Spleen (tissue), 11 donors: ENCODE measurements around the gene MAP2K3. TPM values are rescaled to one million over a fixed set of nuclear protein-coding genes. Genes with fewer than 3 reads are reported as not detected.
"Not testable (repeated sequence)": the region's sequence is repeated elsewhere in the genome, so short reads cannot be mapped to it uniquely, and the experiment has no call there.

Source experiments
- DNase-seq: peaks from one replicate; pipeline ENCODE4 v3.0.0-alpha.2; 2020
- H3K27ac ChIP-seq, 8 donors: fragments of 200-600 bp; sonication (generic) in 7 of 8; 1 replicate in 4 of 8; 2 replicates in 4 of 8; pipeline versions ENCODE4 v1.5.0 to v1.8.0; 2016 to 2021; ENCODE audit warnings: inconsistent platforms in 4 of 8, mild to moderate bottlenecking in 4 of 8, moderate library complexity in 1 of 8
- H3K27me3 ChIP-seq, 7 donors: fragments of 200-600 bp; sonication (generic) in 6 of 7; replicated peaks in 1 of 7; 1 replicate in 4 of 7; 2 replicates in 3 of 7; pipeline versions ENCODE4 v1.5.0 to v1.8.0; 2016 to 2021; ENCODE audit warnings: inconsistent platforms in 3 of 7, mild to moderate bottlenecking in 1 of 7
- H3K36me3 ChIP-seq, 6 donors: fragments of 200-600 bp; sonication (generic) in 5 of 6; 1 replicate in 4 of 6; 2 replicates in 2 of 6; pipeline versions ENCODE4 v1.5.0 to v1.8.0; 2016 to 2021; ENCODE audit warnings: inconsistent platforms in 2 of 6
- H3K4me1 ChIP-seq, 6 donors: fragments of 200-600 bp; sonication (generic) in 5 of 6; 1 replicate in 3 of 6; 2 replicates in 3 of 6; pipeline versions ENCODE4 v1.5.0 to v1.8.0; 2016 to 2021; ENCODE audit warnings: inconsistent platforms in 3 of 6
- H3K4me3 ChIP-seq, 8 donors: fragments of 200-600 bp; sonication (generic) in 7 of 8; 1 replicate in 4 of 8; 2 replicates in 4 of 8; pipeline versions ENCODE4 v1.5.0 to v1.8.0; 2016 to 2021; ENCODE audit warnings: inconsistent platforms in 4 of 8, mild to moderate bottlenecking in 4 of 8, moderate library complexity in 2 of 8
- H3K9me3 ChIP-seq, 8 donors: fragments of 200-600 bp; sonication (generic) in 7 of 8; 1 replicate in 4 of 8; 2 replicates in 4 of 8; pipeline versions ENCODE4 v1.5.0 to v1.8.0; 2016 to 2021; ENCODE audit warnings: inconsistent platforms in 4 of 8
- POLR2A ChIP-seq, 3 donors: fragments of 450-650 bp; IDR thresholded peaks; one replicate each; pipeline ENCODE4 v1.5.1; 2017; ENCODE audit warnings: antibody characterized with exemption in 3 of 3, mild to moderate bottlenecking in 1 of 3
- POLR2AphosphoS5 ChIP-seq, 3 donors: sonication (generic); formaldehyde crosslinking; IDR thresholded peaks; one replicate each; pipeline ENCODE4 v1.5.1; 2017; ENCODE audit warnings: antibody characterized with exemption in 3 of 3
- WGBS, 5 donors: extraction: QIAGEN DNeasy Blood & Tissue Kit in 3 of 5; methylation state at CpG; one replicate each; pipeline versions ENCODE4 v1.1.5 to v1.1.7; 2013 to 2018; 5-methylcytosine and 5-hydroxymethylcytosine counted together
- intact Hi-C: fragments of 100-400 bp; cut with DNase I; formaldehyde crosslinking; loops from one replicate; pipeline ENCODE4 v1.15.0; 2023; ENCODE audit warnings: low total_unique reads
- polyA plus RNA-seq, 3 donors: library from polyadenylated mRNA; stranded (reverse); fragments of 200-250 nt; gene quantifications; one replicate each; pipeline ENCODE4 v1.2.1, GENCODE V29; 2013
- total RNA-seq, 7 donors: library from RNA; depleted of rRNA in 3 of 7; stranded (reverse); fragments of >200 nt in 3 of 7; fragmentation: NEBNext Ultra II Directional in 4 of 7; extraction: Animal tissue kit (Norgen Biotek cat#: 25700) in 4 of 7; gene quantifications; one replicate each; pipeline versions ENCODE4 v1.1.0 to v1.2.1, GENCODE V29; 2016 to 2021
- TF ChIP-seq, protein P1 (sequence below), 11 experiments: fragments of 200-600 bp in 7 of 11; fragments of 450-650 bp in 4 of 11; sonication (generic) in 4 of 11; IDR thresholded peaks in 8 of 11; conservative IDR thresholded peaks in 3 of 11; 1 replicate in 7 of 11; 2 replicates in 4 of 11; pipeline versions ENCODE4 v1.4.0 to v1.8.0; 2016 to 2021; ENCODE audit warnings: antibody characterized with exemption in 11 of 11, inconsistent platforms in 4 of 11, mild to moderate bottlenecking in 1 of 11
- donor health status: healthy with polysubstance abuse.
- donor health status: DM: no; HTN: no; CAD: no; lungs with moderate emphysema.
- donor health status: DM: no; HTN: no; CAD: no.
- donor health status: Bipolar disorder and iron deficiency.
- donor health status: healthy.
- donor health status: DM: no; HTN: no; CAD: no.
- donor health status: DM: yes; HTN: yes; CAD: no.

Gene MAP2K3
- total and polyA plus RNA-seq, 10 donors, result 31.7 to 121 (median 62.5) TPM

GRCh38 chr17:21318439-21318838, 33.9 kb downstream of the MAP2K3 start:
- Histone ChIP-seq H3K27ac (no peak overlapping the region), H3K36me3 (peaks cover 0 to 23% (median 16%) of the 10 kb centered on the region in 6 donors), H3K4me3 (no peak overlapping the region), H3K9me3 (no peaks in the 10 kb centered on the region), H3K27me3 (peaks cover 0 to 1% (median 0%) of the 10 kb centered on the region in 7 donors), H3K4me1 (peaks cover 0 to 15% (median 12%) of the 10 kb centered on the region in 6 donors)
- intact Hi-C loops, result loop anchor here (10.0 kb wide), 1 partner anchor 126 kb away; no protein-coding TSS in a partner anchor
- peak; percentile 79 for DNase-seq
- TF ChIP-seq, protein P1, sequence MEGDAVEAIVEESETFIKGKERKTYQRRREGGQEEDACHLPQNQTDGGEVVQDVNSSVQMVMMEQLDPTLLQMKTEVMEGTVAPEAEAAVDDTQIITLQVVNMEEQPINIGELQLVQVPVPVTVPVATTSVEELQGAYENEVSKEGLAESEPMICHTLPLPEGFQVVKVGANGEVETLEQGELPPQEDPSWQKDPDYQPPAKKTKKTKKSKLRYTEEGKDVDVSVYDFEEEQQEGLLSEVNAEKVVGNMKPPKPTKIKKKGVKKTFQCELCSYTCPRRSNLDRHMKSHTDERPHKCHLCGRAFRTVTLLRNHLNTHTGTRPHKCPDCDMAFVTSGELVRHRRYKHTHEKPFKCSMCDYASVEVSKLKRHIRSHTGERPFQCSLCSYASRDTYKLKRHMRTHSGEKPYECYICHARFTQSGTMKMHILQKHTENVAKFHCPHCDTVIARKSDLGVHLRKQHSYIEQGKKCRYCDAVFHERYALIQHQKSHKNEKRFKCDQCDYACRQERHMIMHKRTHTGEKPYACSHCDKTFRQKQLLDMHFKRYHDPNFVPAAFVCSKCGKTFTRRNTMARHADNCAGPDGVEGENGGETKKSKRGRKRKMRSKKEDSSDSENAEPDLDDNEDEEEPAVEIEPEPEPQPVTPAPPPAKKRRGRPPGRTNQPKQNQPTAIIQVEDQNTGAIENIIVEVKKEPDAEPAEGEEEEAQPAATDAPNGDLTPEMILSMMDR (IDR thresholded peaks at IDR 0.05 in 8 of 11, conservative IDR thresholded peaks at IDR 0.05 in 3 of 11), result no peak
- TF ChIP-seq POLR2AphosphoS5 (IDR thresholded peaks at IDR 0.05), result no peak
- TF ChIP-seq POLR2A (IDR thresholded peaks at IDR 0.05), result no peak
- WGBS, 5 donors, result 75 to 100% (median 81%) methylated on average over 3 to 17 of the region's 17 CpGs

DNA sequence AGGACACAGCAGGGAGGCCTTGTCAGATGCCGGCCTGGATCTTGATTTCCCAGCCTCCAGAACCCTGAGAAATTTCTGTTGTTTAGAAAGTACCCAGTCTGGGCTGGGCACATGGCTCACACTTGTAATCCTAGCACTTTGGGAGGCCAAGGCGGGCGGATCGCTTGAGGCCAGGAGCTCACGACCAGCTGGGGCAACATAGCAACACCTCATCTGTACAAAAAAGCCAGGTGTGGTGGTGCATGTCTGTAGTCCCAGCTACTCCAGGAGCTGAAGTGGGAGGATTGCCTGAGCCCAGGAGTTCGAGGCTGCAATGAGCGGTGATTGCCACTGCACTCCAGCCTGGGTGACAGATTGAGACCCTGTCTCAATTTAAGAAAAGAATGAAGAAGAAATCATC, 34.3 kb downstream of the MAP2K3 start:
- Histone ChIP-seq H3K36me3 (peaks cover 0 to 19% (median 13%) of the 10 kb centered on the region in 6 donors), H3K4me1 (peaks cover 0 to 20% (median 14%) of the 10 kb centered on the region in 6 donors)
- WGBS, 5 donors, result 86 to 92% (median 88%) methylated on average over 7 of the region's 7 CpGs
- H3K27me3 ChIP-seq, H3K9me3 ChIP-seq, H3K27ac ChIP-seq, H3K4me3 ChIP-seq: not testable (repeated sequence)
- intact Hi-C loops, result loop anchor here (10.0 kb wide), 1 partner anchor 126 kb away; no protein-coding TSS in a partner anchor
- DNase-seq, result peak; percentile 64

DNA sequence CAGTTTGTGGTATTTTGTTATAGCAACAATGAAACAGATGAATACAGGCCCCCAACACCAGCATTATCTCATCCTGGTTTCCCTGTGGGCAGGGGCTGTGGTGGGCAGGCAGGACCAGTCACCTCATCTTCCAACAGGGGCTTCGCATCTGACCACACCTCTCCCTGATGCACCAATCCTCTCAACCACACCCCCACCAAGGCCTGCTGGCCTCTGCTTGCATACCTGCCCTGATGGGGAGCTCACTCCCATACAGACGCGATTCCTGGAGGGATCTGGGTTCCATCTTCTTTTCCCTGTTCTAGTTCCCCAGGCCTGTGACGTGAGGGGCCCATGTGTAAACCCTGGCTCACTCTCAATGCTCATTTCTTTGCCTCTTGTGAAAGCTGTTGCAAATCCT, 34.7 kb downstream of the MAP2K3 start:
- H3K4me3 ChIP-seq, H3K9me3 ChIP-seq, H3K27me3 ChIP-seq, H3K27ac ChIP-seq: not testable (repeated sequence)
- WGBS, 5 donors, result 77 to 95% (median 90%) methylated on average over 4 of the region's 4 CpGs
- Histone ChIP-seq H3K4me1 (peaks cover 0 to 20% (median 14%) of the 10 kb centered on the region in 6 donors), H3K36me3 (peaks cover 0 to 15% (median 9%) of the 10 kb centered on the region in 6 donors)
- intact Hi-C loops, result loop anchor here (10.0 kb wide), 1 partner anchor 126 kb away; no protein-coding TSS in a partner anchor
- DNase-seq, result peak; percentile 73

- not testable (repeated sequence) for H3K27me3 ChIP-seq, H3K36me3 ChIP-seq, H3K27ac ChIP-seq, H3K4me3 ChIP-seq, H3K9me3 ChIP-seq
- peak; percentile 66 for DNase-seq
- H3K4me1 ChIP-seq, result peaks cover 0 to 20% (median 14%) of the 10 kb centered on the region in 6 donors
- intact Hi-C loops, result loop anchor here (10.0 kb wide), 1 partner anchor 125 kb away; no protein-coding TSS in a partner anchor
- 67 to 80% (median 79%) methylated on average over 11 of the region's 11 CpGs for WGBS, 5 donors
These were observed 35.3 kb downstream of the MAP2K3 start for GRCh38 chr17:21319686-21320375.

- 77 to 88% (median 83%) methylated on average over 4 of the region's 4 CpGs for whole genome bisulfite sequencing, 5 donors
- DNase-seq, result peak; percentile 70
- intact Hi-C loops, H3K4me3 ChIP-seq, H3K9me3 ChIP-seq, H3K36me3 ChIP-seq, H3K27me3 ChIP-seq, H3K27ac ChIP-seq: not testable (repeated sequence)
- H3K4me1 ChIP-seq, result peaks cover 0 to 21% (median 14%) of the 10 kb centered on the region in 6 donors
These were observed 35.9 kb downstream of the MAP2K3 start for GRCh38 chr17:21320430-21320829.

GRCh38 chr17:21321061-21321460, 36.5 kb downstream of the MAP2K3 start:
- H3K4me3 ChIP-seq, H3K27me3 ChIP-seq, H3K36me3 ChIP-seq, intact Hi-C loops, H3K9me3 ChIP-seq, H3K27ac ChIP-seq: not testable (repeated sequence)
- 72 to 80% (median 78%) methylated on average over 4 to 9 of the region's 9 CpGs for WGBS, 5 donors
- DNase-seq, result peak; percentile 65
- H3K4me1 ChIP-seq, result peaks cover 0 to 28% (median 14%) of the 10 kb centered on the region in 6 donors

- H3K27ac ChIP-seq, H3K36me3 ChIP-seq, H3K9me3 ChIP-seq, intact Hi-C loops, H3K27me3 ChIP-seq, H3K4me3 ChIP-seq: not testable (repeated sequence)
- DNase-seq, result peak; percentile 72
- peaks cover 0 to 27% (median 14%) of the 10 kb centered on the region in 6 donors for H3K4me1 ChIP-seq
- WGBS, 5 donors, result 71 to 91% (median 82%) methylated on average over 8 to 9 of the region's 9 CpGs
These were observed 37.3 kb downstream of the MAP2K3 start for GRCh38 chr17:21321744-21322191.

DNA sequence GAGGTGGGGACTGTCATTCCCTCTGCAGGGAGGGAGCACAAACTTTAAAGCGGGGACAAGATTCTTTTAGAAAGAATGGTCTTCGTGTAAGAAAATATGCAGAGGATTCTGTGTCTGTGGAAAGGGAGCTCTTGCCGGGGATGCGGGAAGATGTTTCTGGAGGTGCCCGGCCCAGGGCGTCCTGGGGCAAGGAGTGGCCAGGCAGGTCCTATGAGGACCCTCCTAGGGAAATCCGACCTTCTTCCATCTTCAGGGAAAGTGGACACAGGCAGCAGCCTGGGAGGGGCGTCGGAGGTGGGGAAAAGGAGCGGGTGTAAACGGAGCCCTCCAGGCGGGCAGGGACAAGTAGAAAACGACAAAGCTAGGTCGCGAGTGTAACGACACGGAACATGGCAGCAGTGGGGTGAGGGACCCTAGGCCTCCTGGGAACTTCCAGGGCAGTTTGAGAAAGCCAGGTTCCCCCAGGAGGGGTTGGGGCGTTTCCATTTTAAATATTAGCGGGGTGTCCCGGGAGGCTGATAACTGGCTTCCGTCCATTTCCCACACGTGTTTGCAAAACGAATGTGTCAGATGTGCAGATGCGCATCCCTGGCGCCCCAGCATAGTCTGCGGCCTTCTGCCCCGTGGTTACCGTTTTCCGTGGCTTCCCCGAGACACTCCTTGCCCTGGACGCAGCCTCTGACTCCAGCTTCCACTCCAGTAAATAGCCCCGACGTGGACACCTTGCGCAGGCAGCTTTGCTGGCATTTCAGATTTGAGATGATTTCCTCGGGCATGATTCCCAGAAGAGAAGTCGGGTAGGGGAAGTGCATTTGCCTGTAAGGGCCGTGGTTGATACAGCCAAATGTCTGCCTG, 39.0 kb downstream of the MAP2K3 start:
- H3K9me3 ChIP-seq, H3K36me3 ChIP-seq, H3K27me3 ChIP-seq, intact Hi-C loops: not testable (repeated sequence)
- peak overlapping the region; percentile 41 to 87 (median 62) for H3K4me3 ChIP-seq
- WGBS, 5 donors, result 45 to 53% (median 46%) methylated on average over 33 of the region's 37 CpGs
- DNase-seq, result peak; percentile 82
- H3K4me1 ChIP-seq, result peaks cover 0 to 22% (median 8%) of the 10 kb centered on the region in 6 donors
- peak overlapping the region in 4 of 8 donors; percentile 51 to 86 (median 77) for H3K27ac ChIP-seq

DNA sequence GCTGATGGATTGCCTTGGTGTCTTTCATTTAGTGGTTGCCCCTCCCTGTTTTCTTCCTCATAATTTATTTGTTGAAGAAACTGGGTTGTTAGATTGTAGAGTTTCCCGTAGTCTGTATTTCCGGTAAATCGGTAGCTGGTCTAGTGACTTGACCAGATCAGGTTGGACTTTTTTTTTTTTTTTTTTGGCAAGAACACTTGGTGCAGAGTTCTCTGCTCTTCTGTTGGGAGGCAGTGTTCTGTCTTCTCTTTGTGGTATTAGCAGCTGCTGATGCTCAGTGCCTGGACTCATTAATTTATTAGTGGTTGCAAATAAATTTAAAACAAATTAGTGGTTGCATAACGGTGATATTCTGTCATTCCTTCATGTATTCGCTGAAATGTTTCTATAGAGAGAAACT, 40.2 kb downstream of the MAP2K3 start:
- H3K4me3 ChIP-seq, H3K9me3 ChIP-seq, H3K27me3 ChIP-seq, DNase-seq, intact Hi-C loops, H3K36me3 ChIP-seq, H3K27ac ChIP-seq: not testable (repeated sequence)
- H3K4me1 ChIP-seq, result peaks cover 0 to 22% (median 8%) of the 10 kb centered on the region in 6 donors
- 73 to 90% (median 84%) methylated on average over 5 of the region's 5 CpGs for WGBS, 5 donors
